Measurements from ENCODE around the gene ABCG1.

DNA sequence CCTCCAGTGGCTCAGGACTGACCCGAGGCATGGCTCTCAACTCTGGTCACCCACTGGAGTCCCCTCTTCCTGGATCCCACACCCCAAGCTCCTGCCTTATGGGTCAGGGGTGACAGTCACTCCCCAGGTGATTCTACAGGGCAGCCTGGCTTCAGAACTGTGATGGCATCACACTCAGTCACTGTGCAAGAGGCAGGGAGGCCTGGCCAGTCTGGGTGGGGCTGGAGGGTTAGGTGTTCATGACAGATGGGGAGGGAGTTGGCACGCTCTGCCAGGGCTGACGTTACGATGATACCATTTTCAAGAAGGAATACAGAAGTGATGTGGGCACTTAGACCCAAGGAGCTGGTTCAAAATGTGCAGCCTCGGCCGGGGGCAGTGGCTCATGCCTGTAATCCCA, 25.2 kb upstream of the ABCG1 start:
- TF ChIP-seq, protein P1, sequence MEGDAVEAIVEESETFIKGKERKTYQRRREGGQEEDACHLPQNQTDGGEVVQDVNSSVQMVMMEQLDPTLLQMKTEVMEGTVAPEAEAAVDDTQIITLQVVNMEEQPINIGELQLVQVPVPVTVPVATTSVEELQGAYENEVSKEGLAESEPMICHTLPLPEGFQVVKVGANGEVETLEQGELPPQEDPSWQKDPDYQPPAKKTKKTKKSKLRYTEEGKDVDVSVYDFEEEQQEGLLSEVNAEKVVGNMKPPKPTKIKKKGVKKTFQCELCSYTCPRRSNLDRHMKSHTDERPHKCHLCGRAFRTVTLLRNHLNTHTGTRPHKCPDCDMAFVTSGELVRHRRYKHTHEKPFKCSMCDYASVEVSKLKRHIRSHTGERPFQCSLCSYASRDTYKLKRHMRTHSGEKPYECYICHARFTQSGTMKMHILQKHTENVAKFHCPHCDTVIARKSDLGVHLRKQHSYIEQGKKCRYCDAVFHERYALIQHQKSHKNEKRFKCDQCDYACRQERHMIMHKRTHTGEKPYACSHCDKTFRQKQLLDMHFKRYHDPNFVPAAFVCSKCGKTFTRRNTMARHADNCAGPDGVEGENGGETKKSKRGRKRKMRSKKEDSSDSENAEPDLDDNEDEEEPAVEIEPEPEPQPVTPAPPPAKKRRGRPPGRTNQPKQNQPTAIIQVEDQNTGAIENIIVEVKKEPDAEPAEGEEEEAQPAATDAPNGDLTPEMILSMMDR (IDR thresholded peaks at IDR 0.05): no peak
- TF ChIP-seq POLR2A (IDR thresholded peaks at IDR 0.05): no peak

Data from Peyer's patch (tissue), 4 donors.